Parathyroid adenoma (tissue), 2 donors: Measurements from ENCODE around the gene ZNHIT2.
"Not testable (repeated sequence)": the region's sequence is repeated elsewhere in the genome, so short reads cannot be mapped to it uniquely, and the experiment has no call there.

Source experiments
- H2AFZ ChIP-seq: fragments of 300-600 bp; sonication (generic); one replicate; pipeline ENCODE4 v1.7.0; 2017; ENCODE audit warnings: antibody characterized with exemption, mild to moderate bottlenecking
- H3K27ac ChIP-seq: fragments of 300-600 bp; sonication (generic); one replicate; pipeline ENCODE4 v1.7.0; 2017
- H3K27me3 ChIP-seq: fragments of 300-600 bp; sonication (generic); one replicate; pipeline ENCODE4 v1.7.0; 2017; ENCODE audit warnings: low read length; ENCODE audit not compliant: control insufficient read depth, insufficient read depth
- H3K36me3 ChIP-seq: fragments of 300-600 bp; sonication (generic); one replicate; pipeline ENCODE4 v1.7.0; 2017; ENCODE audit warnings: low read length; ENCODE audit not compliant: control insufficient read depth, insufficient read depth
- H3K4me1 ChIP-seq: fragments of 300-600 bp; sonication (generic); one replicate; pipeline ENCODE4 v1.7.0; 2017; ENCODE audit warnings: control low read depth
- H3K4me2 ChIP-seq: fragments of 300-600 bp; sonication (generic); one replicate; pipeline ENCODE4 v1.7.0; 2017; ENCODE audit warnings: low read length
- H3K4me3 ChIP-seq: fragments of 300-600 bp; sonication (generic); one replicate; pipeline ENCODE4 v1.7.0; 2017; ENCODE audit warnings: low read depth, low read length
- H3K79me2 ChIP-seq: fragments of 300-600 bp; sonication (generic); one replicate; pipeline ENCODE4 v1.7.0; 2017; ENCODE audit warnings: control low read depth
- H3K9ac ChIP-seq: fragments of 300-600 bp; sonication (generic); one replicate; pipeline ENCODE4 v1.7.0; 2017; ENCODE audit warnings: mild to moderate bottlenecking
- H3K9me3 ChIP-seq: fragments of 300-600 bp; sonication (generic); one replicate; pipeline ENCODE4 v1.7.0; 2017; ENCODE audit warnings: low read length; ENCODE audit not compliant: control insufficient read depth
- TF ChIP-seq, protein P1 (sequence below): fragments of 300-600 bp; sonication (generic); IDR thresholded peaks from one replicate; pipeline ENCODE4 v1.7.0; 2017; ENCODE audit warnings: antibody characterized with exemption, mild to moderate bottlenecking
- donor health status: primary hyperparathyroidism.

ZNHIT2 gene

DNA sequence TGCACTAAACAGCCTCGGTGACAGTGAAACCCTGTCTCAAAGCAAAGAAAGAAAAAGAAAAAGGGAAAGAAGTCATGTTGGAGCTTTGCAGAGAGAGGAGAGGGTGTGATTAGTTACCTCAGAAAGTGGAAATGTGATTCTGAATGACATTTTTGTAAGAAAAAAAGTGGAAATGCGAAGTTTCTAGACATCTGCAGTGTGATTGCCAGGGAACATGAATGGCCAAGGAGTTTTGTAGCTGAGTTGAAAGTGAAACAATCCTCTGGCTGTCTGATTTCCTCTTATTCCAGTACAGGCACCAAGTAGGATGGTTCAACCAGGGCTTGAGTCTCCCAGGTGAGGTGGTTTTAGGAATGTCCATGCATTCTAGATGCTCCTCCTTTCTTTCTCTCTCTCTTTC lies 34.6 kb upstream of the ZNHIT2 start:
- no peak overlapping the region for H3K27ac ChIP-seq
- H3K4me3 ChIP-seq: no peak overlapping the region
- TF ChIP-seq, protein P1, sequence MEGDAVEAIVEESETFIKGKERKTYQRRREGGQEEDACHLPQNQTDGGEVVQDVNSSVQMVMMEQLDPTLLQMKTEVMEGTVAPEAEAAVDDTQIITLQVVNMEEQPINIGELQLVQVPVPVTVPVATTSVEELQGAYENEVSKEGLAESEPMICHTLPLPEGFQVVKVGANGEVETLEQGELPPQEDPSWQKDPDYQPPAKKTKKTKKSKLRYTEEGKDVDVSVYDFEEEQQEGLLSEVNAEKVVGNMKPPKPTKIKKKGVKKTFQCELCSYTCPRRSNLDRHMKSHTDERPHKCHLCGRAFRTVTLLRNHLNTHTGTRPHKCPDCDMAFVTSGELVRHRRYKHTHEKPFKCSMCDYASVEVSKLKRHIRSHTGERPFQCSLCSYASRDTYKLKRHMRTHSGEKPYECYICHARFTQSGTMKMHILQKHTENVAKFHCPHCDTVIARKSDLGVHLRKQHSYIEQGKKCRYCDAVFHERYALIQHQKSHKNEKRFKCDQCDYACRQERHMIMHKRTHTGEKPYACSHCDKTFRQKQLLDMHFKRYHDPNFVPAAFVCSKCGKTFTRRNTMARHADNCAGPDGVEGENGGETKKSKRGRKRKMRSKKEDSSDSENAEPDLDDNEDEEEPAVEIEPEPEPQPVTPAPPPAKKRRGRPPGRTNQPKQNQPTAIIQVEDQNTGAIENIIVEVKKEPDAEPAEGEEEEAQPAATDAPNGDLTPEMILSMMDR: no peak
- no peaks in the 10 kb centered on the region for H3K9me3 ChIP-seq
- no peaks in the 10 kb centered on the region for H3K27me3 ChIP-seq
- H3K79me2 ChIP-seq: no peaks in the 10 kb centered on the region
- H3K4me2 ChIP-seq: no peak overlapping the region
- no peaks in the 10 kb centered on the region for H3K36me3 ChIP-seq
- no peak overlapping the region for H3K9ac ChIP-seq
- no peak overlapping the region for H2AFZ ChIP-seq
- H3K4me1 ChIP-seq: no peaks in the 10 kb centered on the region

DNA sequence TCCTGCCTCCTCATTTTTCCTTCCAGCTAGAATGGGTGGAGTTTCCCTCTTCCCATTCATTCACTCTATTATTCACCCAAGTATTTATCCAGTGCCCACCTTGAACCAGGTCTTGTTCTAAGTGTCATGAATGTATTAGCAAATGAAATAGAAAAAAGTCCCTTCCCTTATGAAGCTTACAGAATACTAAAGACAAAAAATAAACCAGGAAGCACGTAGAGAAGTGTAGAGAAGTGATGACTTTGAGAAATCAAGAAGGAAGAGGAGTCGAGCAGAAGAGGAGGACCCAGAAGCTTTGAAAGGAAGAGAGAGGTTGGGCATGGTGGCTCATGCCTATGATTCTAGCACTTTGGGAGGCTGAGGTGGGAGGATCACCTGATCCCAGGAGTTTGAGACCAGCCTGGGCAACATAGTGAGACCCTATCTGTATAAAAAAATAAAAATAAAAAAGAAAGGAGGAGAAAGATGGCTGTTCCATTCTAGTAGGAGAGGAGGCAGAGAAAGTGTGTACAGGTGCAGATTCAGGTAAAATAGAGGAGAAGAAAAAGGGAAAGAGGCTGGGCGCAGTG lies 33.9 kb upstream of the ZNHIT2 start:
- Histone ChIP-seq H3K79me2 (no peaks in the 10 kb centered on the region), H3K4me1 (no peaks in the 10 kb centered on the region), H3K27ac (no peak overlapping the region), H2AFZ (no peak overlapping the region), H3K36me3 (no peaks in the 10 kb centered on the region), H3K4me3 (no peak overlapping the region), H3K9me3 (no peaks in the 10 kb centered on the region), H3K27me3 (no peaks in the 10 kb centered on the region), H3K9ac (no peak overlapping the region), H3K4me2 (no peak overlapping the region)
- TF ChIP-seq, protein P1: no peak

DNA sequence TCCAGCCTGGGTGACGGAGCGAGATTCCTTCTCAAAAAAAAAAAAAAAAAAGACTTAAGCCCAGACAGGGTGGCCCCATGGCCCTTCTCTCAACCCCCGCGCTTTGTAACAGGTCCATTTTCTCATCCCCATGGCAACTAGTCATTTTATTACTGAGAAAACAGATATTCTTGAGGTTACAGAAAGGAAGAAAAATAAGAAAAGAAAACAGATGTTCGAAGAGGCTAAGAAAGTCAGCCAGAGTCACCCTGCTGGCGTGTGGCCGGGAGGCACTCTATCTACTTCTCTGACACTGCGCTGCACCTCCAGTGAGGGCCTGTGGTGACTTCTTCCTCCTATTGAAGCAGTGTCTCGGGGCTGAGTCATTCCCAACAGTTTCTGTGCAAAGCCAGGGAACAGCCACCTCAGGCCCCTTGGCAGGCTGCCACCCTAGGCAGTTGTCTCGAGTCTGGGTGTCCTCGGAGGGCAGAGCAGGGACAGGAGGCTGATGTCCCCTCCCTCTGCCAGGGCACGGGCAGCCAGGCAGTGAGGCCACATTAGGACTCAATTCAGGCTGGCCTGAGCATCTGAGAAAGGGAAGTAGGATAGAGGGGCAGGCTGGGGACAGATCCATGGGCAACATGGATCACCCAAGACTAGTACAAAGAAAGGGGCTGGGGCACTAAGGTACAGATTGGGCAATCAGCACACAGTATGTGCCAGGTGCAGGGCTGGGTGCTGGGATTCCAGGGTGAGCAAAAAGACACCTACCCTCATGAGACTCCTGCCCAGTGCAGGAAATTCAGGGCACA lies 33.2 kb upstream of the ZNHIT2 start:
- Histone ChIP-seq H3K4me2 (no peak overlapping the region), H3K36me3 (no peaks in the 10 kb centered on the region), H3K27me3 (no peaks in the 10 kb centered on the region), H3K9ac (no peak overlapping the region), H3K4me1 (no peaks in the 10 kb centered on the region), H3K4me3 (no peak overlapping the region), H3K79me2 (no peaks in the 10 kb centered on the region), H3K27ac (peak overlapping the region; percentile 20), H2AFZ (peak overlapping the region; percentile 63), H3K9me3 (no peaks in the 10 kb centered on the region)
- TF ChIP-seq, protein P1: no peak

DNA sequence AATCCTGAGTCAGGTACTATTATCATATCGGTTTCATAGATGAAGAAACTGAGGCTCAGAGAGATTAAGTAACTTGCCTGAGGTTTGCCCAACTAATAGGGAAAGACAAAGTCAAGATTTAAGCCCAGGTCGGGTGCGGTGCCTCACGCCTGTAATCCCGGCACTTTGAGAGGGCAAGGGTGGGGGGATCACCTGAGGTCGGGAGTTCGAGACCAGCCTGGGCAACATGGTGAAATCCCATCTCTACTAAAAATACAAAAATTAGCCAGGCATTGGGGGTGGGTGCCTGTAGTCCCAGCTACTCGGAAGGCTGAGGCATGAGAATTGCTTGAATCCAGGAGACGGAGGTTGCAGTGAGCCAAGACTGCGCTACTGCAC lies 32.6 kb upstream of the ZNHIT2 start:
- not testable (repeated sequence) for H3K36me3 ChIP-seq, H3K9ac ChIP-seq, H3K79me2 ChIP-seq, H3K27me3 ChIP-seq, H3K9me3 ChIP-seq, H2AFZ ChIP-seq, H3K27ac ChIP-seq, H3K4me3 ChIP-seq, H3K4me1 ChIP-seq, H3K4me2 ChIP-seq

DNA sequence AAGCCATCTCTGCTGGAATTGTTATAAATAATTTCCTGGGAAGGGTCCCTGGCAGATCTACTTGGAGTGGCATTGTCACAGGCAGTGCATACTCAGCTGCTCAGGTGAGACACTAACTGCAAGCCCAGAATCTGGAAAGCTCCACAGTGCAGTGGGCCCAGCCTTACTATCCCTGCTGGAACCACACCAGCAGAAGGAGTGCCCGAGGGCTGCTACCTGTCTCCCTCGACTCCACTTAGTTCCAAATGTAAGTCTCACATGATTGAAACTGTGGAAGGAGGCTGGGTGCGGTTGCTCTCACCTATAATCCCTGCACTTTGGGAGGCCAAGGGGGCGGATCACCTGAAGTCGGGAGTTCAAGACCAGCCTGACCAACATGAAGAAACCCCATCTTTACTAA lies 31.2 kb upstream of the ZNHIT2 start:
- Histone ChIP-seq H3K4me2 (no peak overlapping the region), H2AFZ (no peak overlapping the region), H3K4me1 (no peaks in the 10 kb centered on the region), H3K9me3 (no peaks in the 10 kb centered on the region), H3K4me3 (no peak overlapping the region), H3K27me3 (no peaks in the 10 kb centered on the region), H3K36me3 (no peaks in the 10 kb centered on the region), H3K79me2 (no peaks in the 10 kb centered on the region), H3K27ac (no peak overlapping the region), H3K9ac (no peak overlapping the region)
- TF ChIP-seq, protein P1: no peak
